Thyroid gland (tissue), 4 donors: Measurements from ENCODE around the gene ALOXE3. TPM values are rescaled to one million over a fixed set of nuclear protein-coding genes. Genes with fewer than 3 reads are reported as not detected.

Experiments used
- DNase-seq, 2 donors: peaks; one replicate each; pipeline ENCODE4 v3.0.0-alpha.2; 2019
- H3K27ac ChIP-seq, 3 donors: fragments of 200-600 bp; sonication (generic); 1 replicate in 2 of 3; 2 replicates in 1 of 3; pipeline ENCODE4 v1.5.1; 2016 to 2019; ENCODE audit warnings: mild to moderate bottlenecking in 1 of 3, moderate library complexity in 1 of 3
- H3K27me3 ChIP-seq: fragments of 200-600 bp; sonication (generic); one replicate; pipeline ENCODE4 v1.5.1; 2019
- H3K36me3 ChIP-seq, 2 donors: fragments of 200-600 bp; sonication (generic); one replicate each; pipeline ENCODE4 v1.5.1; 2016 to 2019
- H3K4me1 ChIP-seq, 2 donors: fragments of 200-600 bp; sonication (generic); one replicate each; pipeline ENCODE4 v1.5.1; 2017 to 2019
- H3K4me3 ChIP-seq, 3 donors: fragments of 200-600 bp; sonication (generic); replicated peaks in 1 of 3; 1 replicate in 2 of 3; 2 replicates in 1 of 3; pipeline ENCODE4 v1.5.1; 2016; ENCODE audit warnings: mild to moderate bottlenecking in 1 of 3
- H3K9me3 ChIP-seq: fragments of 200-600 bp; sonication (generic); one replicate; pipeline ENCODE4 v1.5.1; 2017
- CTCF ChIP-seq, 6 experiments: fragments of 200-600 bp in 3 of 6; fragments of 450-650 bp in 3 of 6; sonication (generic) in 3 of 6; IDR thresholded peaks; one replicate each; pipeline ENCODE4 v1.5.1; 2016 to 2019; ENCODE audit warnings: antibody characterized with exemption in 6 of 6, mild to moderate bottlenecking in 2 of 6, inconsistent platforms in 1 of 6, moderate library complexity in 1 of 6
- POLR2A ChIP-seq, 2 donors: fragments of 450-650 bp; IDR thresholded peaks; one replicate each; pipeline ENCODE4 v1.6.1; 2017; ENCODE audit warnings: antibody characterized with exemption in 2 of 2, mild to moderate bottlenecking in 2 of 2, moderate library complexity in 1 of 2
- WGBS, 2 donors: methylation state at CpG; one replicate each; pipeline ENCODE4 v1.1.5; 2017; 5-methylcytosine and 5-hydroxymethylcytosine counted together
- intact Hi-C: fragments of 100-400 bp; cut with DNase I; formaldehyde crosslinking; loops from one replicate; pipeline ENCODE4 v1.15.1; 2023
- total RNA-seq, 4 donors: library from RNA; depleted of rRNA; stranded (reverse); fragments of >200 nt; gene quantifications; one replicate each; pipeline ENCODE4 v1.2.3, GENCODE V29; 2016

ALOXE3 gene
- total RNA-seq, 4 donors from 2014 or later: not detected

DNA sequence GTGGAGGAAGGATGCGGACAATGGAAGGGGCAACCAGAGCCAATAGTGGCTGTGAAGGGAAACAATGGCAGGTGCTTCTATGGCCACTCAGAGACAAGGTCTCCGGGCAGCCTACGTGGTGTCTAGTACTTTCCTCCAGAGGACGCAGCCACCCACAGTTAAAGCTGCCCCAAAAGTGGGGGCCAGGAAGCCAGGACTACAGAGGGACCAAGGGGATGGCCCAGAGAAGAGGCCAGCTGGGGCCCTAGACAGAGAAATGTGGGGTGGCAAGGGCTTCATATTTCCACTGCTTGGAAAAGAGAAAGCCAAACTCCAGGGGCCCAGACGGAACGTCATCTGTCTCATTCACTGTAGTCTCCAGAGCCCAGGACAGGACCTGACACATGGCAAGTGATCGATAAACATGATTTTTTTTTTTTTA, 34.7 kb upstream of the ALOXE3 start:
- Histone ChIP-seq H3K4me3 (peak overlapping the region in 1 of 3 donors; percentile 81), H3K9me3 (no peaks in the 10 kb centered on the region), H3K36me3 (peaks cover 28 to 32% of the 10 kb centered on the region in 2 donors), H3K4me1 (peaks cover 37 to 44% of the 10 kb centered on the region in 2 donors), H3K27me3 (no peaks in the 10 kb centered on the region), H3K27ac (peak overlapping the region; percentile 93 to 100 (median 98))
- intact Hi-C loops: no loop called here
- WGBS, 2 donors: 77 to 81% methylated on average over 7 of the region's 7 CpGs
- TF ChIP-seq POLR2A (IDR thresholded peaks at IDR 0.05): no peak
- no peak for TF ChIP-seq CTCF (IDR thresholded peaks at IDR 0.05)
- no peak for DNase-seq

- Histone ChIP-seq H3K4me1 (peaks cover 36 to 37% of the 10 kb centered on the region in 2 donors), H3K27ac (peak within 1 kb of the TSS; percentile 93 to 100 (median 98)), H3K27me3 (no peaks in the 10 kb centered on the region), H3K36me3 (peaks cover 36 to 40% of the 10 kb centered on the region in 2 donors), H3K4me3 (peak within 1 kb of the TSS; percentile 61 to 81 (median 63)), H3K9me3 (no peaks in the 10 kb centered on the region)
- peak; percentile 85 to 97 for TF ChIP-seq POLR2A (IDR thresholded peaks at IDR 0.05)
- no peak for TF ChIP-seq CTCF (IDR thresholded peaks at IDR 0.05)
- intact Hi-C loops: no loop called here
- 5 to 10% methylated on average over 25 to 35 of the region's 42 CpGs for WGBS, 2 donors
- peak; percentile 98 for DNase-seq
These were observed 33.9 kb upstream of the ALOXE3 start, which contains the start of gene PER1 for GRCh38 chr17:8152112-8152775. Gene PER1 (minus strand): TSS chr17:8152404. CDS start chr17:8150706, 1,698 bp downstream.

- Histone ChIP-seq H3K36me3 (peaks cover 41 to 46% of the 10 kb centered on the region in 2 donors), H3K9me3 (no peaks in the 10 kb centered on the region), H3K4me3 (peak overlapping the region; percentile 61 to 81 (median 63)), H3K27me3 (no peaks in the 10 kb centered on the region), H3K27ac (peak overlapping the region; percentile 93 to 100 (median 98)), H3K4me1 (peaks cover 30 to 33% of the 10 kb centered on the region in 2 donors)
- DNase-seq: peak; percentile 95
- WGBS, 2 donors: 2 to 5% methylated on average over 22 of the region's 22 CpGs
- intact Hi-C loops: no loop called here
- no peak for TF ChIP-seq CTCF (IDR thresholded peaks at IDR 0.05)
- peak in 1 of 2 donors; percentile 36 for TF ChIP-seq POLR2A (IDR thresholded peaks at IDR 0.05)
These were observed 33.4 kb upstream of the ALOXE3 start for GRCh38 chr17:8151641-8152111.

DNA sequence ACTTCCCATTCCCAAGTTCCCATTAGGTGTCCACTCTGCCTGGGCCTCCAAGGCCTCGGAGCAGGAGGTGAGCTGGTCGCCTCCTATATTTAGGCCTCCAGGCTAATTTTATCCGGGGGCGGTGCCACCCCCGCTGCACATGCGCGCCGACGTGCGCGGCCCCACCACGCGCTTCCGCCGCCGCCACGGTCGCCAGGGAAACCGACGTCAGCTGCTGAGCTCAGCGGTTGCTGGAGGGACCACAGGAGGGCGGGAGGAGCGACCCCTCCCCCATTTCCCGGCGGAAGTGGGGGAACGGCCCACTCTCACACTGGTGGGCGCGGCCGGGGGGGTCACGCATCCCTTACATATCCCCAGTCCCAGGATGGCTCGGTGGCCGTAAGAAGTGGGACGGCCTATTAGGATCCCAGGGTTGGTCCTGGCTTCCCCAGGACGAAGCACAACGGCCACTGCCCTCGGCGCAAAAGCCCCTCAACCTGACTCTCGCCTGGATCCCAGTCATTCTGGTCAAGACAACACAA, 32.9 kb upstream of the ALOXE3 start:
- Histone ChIP-seq H3K9me3 (no peaks in the 10 kb centered on the region), H3K4me3 (peak overlapping the region; percentile 61 to 81 (median 63)), H3K4me1 (peaks cover 30 to 33% of the 10 kb centered on the region in 2 donors), H3K27me3 (no peaks in the 10 kb centered on the region), H3K36me3 (peaks cover 46 to 51% of the 10 kb centered on the region in 2 donors), H3K27ac (peak overlapping the region; percentile 93 to 100 (median 98))
- WGBS, 2 donors: 10 to 34% methylated on average over 13 to 21 of the region's 38 CpGs
- DNase-seq: peak; percentile 73 to 79
- no peak for TF ChIP-seq POLR2A (IDR thresholded peaks at IDR 0.05)
- TF ChIP-seq CTCF (IDR thresholded peaks at IDR 0.05): peak in 1 of 6 experiments; percentile 2
- intact Hi-C loops: no loop called here
